Measurements from ENCODE around the gene TBC1D13. TPM values are rescaled to one million over a fixed set of nuclear protein-coding genes. Genes with fewer than 3 reads are reported as not detected.

The TBC1D13 gene
- total and polyA plus RNA-seq, 9 of the 15 experiments (the other 6 are each of a cell fraction or from before 2014, with no cell fraction given): 2.3 to 28.7 (median 11.4) TPM

GRCh38 chr9:128818839-128819715 lies 32.0 kb downstream of the TBC1D13 start (continued):
- TF ChIP-seq, protein P1, sequence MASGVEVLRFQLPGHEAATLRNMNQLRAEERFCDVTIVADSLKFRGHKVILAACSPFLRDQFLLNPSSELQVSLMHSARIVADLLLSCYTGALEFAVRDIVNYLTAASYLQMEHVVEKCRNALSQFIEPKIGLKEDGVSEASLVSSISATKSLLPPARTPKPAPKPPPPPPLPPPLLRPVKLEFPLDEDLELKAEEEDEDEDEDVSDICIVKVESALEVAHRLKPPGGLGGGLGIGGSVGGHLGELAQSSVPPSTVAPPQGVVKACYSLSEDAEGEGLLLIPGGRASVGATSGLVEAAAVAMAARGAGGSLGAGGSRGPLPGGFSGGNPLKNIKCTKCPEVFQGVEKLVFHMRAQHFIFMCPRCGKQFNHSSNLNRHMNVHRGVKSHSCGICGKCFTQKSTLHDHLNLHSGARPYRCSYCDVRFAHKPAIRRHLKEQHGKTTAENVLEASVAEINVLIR (CRISPR knock-in tag; IDR thresholded peaks at IDR 0.05): no peak
- TF ChIP-seq MBD1 (CRISPR knock-in tag; IDR thresholded peaks at IDR 0.05): no peak
- no peak for TF ChIP-seq ZNF75A (CRISPR knock-in tag; IDR thresholded peaks at IDR 0.05)
- no peak for TF ChIP-seq GABPB2 (CRISPR knock-in tag; conservative IDR thresholded peaks at IDR 0.05)
- no peak for TF ChIP-seq ZC3H4 (CRISPR knock-in tag; IDR thresholded peaks at IDR 0.05; ENCODE audit: borderline replicate concordance)
- TF ChIP-seq NFATC3 (IDR thresholded peaks at IDR 0.05): no peak
- TF ChIP-seq THRA (IDR thresholded peaks at IDR 0.05): no peak
- TF ChIP-seq TARDBP (IDR thresholded peaks at IDR 0.05): no peak
- no peak for TF ChIP-seq TOE1 (IDR thresholded peaks at IDR 0.05; ENCODE audit: borderline replicate concordance)
- TF ChIP-seq TOE1 (CRISPR knock-in tag; IDR thresholded peaks at IDR 0.05; ENCODE audit: borderline replicate concordance, low read depth): no peak
- no peak for TF ChIP-seq NCOA6 (IDR thresholded peaks at IDR 0.05)
- TF ChIP-seq, protein P2, sequence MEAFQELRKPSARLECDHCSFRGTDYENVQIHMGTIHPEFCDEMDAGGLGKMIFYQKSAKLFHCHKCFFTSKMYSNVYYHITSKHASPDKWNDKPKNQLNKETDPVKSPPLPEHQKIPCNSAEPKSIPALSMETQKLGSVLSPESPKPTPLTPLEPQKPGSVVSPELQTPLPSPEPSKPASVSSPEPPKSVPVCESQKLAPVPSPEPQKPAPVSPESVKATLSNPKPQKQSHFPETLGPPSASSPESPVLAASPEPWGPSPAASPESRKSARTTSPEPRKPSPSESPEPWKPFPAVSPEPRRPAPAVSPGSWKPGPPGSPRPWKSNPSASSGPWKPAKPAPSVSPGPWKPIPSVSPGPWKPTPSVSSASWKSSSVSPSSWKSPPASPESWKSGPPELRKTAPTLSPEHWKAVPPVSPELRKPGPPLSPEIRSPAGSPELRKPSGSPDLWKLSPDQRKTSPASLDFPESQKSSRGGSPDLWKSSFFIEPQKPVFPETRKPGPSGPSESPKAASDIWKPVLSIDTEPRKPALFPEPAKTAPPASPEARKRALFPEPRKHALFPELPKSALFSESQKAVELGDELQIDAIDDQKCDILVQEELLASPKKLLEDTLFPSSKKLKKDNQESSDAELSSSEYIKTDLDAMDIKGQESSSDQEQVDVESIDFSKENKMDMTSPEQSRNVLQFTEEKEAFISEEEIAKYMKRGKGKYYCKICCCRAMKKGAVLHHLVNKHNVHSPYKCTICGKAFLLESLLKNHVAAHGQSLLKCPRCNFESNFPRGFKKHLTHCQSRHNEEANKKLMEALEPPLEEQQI (IDR thresholded peaks at IDR 0.05): no peak
- peak; percentile 9; the same call in 1 of the 2 replicates for TF ChIP-seq EP400 (IDR thresholded peaks at IDR 0.05)
- no peak for TF ChIP-seq XRCC3 (IDR thresholded peaks at IDR 0.05)
- no peak for TF ChIP-seq SRSF9 (IDR thresholded peaks at IDR 0.05; ENCODE audit: borderline replicate concordance, low read depth, low read length)
- TF ChIP-seq SMAD2 (IDR thresholded peaks at IDR 0.05; ENCODE audit: low read depth, low read length): no peak
- no peak for TF ChIP-seq CBX5 (IDR thresholded peaks at IDR 0.05; ENCODE audit: borderline replicate concordance, low read depth)
- no peak for TF ChIP-seq ZKSCAN8 (CRISPR knock-in tag; IDR thresholded peaks at IDR 0.05)
- TF ChIP-seq ZNF696 (CRISPR knock-in tag; conservative IDR thresholded peaks at IDR 0.05): no peak
- TF ChIP-seq ZNF77 (CRISPR knock-in tag; IDR thresholded peaks at IDR 0.05): no peak
- no peak for TF ChIP-seq BACH1 (tag; IDR thresholded peaks at IDR 0.05)
